Measurements from ENCODE around the gene STX1A.

STX1A gene

DNA sequence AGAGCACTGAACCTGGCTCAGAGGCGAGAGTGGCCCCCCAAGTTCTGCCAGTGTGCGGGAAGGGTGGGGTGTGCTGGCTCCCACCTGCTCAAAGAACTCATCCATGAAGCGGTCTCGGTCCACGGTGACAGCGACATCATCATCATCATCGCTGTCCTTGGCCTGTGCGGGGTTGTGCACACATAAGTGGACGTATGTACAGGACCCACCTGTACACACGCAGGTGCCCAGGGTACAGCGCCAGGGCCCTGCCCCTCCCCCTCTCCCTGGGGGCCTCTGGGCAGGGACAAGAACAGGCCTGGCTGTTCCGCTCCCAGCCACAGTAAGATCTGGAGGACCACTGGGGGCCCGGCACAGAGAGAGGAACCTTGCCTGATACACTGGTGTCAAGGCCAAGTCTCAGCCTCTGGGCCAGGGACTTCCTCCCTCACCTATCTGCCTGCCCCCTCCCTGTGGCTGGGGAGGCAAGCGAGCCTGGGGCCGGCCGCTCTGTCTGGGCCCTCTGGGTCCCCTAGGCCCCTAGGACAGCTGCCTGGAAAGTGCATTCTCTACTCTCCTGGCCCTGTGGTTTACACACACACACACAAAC lies 10.4 kb downstream of the STX1A start:
- DNase-seq (ENCODE audit: low spot score): no peak
- TF ChIP-seq, protein P1, sequence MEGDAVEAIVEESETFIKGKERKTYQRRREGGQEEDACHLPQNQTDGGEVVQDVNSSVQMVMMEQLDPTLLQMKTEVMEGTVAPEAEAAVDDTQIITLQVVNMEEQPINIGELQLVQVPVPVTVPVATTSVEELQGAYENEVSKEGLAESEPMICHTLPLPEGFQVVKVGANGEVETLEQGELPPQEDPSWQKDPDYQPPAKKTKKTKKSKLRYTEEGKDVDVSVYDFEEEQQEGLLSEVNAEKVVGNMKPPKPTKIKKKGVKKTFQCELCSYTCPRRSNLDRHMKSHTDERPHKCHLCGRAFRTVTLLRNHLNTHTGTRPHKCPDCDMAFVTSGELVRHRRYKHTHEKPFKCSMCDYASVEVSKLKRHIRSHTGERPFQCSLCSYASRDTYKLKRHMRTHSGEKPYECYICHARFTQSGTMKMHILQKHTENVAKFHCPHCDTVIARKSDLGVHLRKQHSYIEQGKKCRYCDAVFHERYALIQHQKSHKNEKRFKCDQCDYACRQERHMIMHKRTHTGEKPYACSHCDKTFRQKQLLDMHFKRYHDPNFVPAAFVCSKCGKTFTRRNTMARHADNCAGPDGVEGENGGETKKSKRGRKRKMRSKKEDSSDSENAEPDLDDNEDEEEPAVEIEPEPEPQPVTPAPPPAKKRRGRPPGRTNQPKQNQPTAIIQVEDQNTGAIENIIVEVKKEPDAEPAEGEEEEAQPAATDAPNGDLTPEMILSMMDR (IDR thresholded peaks at IDR 0.05; ENCODE audit: extremely low read depth, insufficient read depth, missing control alignments): no peak
- in situ Hi-C loops (cut with MboI; ENCODE audit: low pct_unique_long_range_greater_than_20kb, low sequenced_read_pairs, unreplicated experiment): no loop called here

DNA sequence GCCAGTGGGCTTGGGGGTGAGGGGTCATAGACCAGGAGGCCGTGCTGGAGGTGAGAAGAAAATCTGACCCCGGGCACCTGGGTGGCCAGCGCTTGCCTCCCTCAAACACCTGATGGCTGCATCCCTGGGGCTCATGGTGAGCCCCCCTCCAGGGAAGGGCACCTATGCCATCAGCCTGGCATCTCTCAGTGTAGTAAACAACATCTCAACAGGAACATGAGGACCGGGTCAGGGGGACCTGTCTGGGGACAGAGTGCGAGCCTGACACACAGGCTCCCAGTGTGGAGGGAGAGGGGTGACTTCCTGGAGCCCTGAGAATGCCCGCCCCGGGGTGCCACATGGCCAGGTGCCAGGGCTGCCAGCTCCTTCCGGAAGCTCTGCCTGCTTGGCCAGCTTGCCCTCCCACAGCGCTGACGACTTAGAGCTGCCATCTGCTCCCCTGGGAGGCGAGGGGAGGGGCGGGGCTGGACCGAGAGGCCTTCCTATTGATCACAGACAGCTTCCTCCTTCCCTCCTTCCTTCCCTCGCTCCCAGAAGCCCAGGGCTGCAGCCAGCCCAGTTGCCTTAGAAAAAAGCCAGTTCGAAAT lies 12.3 kb downstream of the STX1A start:
- in situ Hi-C loops (cut with MboI; ENCODE audit: low pct_unique_long_range_greater_than_20kb, low sequenced_read_pairs, unreplicated experiment): no loop called here
- TF ChIP-seq, protein P1 (IDR thresholded peaks at IDR 0.05; ENCODE audit: extremely low read depth, insufficient read depth, missing control alignments): no peak
- DNase-seq (ENCODE audit: low spot score): no peak

DNA sequence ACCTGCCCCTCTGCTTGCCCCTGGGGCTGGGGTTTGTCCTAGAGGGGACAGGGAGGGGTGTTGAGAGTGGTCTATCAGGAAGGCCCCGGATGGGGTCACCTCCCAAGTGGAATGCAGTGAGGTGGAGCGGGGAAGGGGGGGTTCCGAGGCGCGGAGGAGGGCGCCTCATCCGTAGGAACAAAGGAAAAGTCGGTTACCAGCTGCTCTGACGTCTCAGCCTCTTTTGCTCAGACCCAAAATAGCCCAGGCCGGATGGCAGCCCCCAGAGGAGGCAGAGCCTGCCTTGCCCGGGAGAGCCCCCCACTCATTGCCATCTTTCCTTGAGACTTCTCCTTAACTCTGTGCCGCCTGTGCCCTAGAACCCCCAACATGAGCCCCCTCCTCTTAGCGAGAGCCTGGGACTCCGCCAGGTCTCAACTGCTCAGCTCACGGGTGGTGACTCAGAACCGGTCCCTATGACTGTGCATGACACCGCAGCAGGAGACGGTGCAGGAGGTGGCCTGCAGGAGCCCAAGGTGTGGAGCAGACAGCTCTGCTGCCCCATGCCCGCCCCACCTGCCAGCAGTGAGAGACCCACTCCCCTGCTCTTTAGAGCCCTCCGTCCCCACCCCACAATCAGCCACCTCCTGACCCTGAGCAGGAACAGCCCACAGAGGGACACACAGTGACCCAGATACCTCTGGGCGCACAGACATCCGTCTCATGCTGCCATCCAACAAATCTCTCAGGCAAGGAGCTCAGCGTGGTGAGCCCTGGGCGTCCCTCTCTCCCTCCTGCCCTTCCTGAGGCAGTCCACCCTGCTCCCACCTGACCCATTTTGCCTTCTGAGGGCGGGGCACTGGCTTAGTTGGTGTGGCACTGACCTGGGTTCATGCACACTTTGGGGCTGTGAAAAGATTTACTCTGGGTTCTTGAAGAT lies 13.1 kb downstream of the STX1A start:
- no peak for DNase-seq (ENCODE audit: low spot score)
- TF ChIP-seq, protein P1 (IDR thresholded peaks at IDR 0.05; ENCODE audit: extremely low read depth, insufficient read depth, missing control alignments): no peak
- in situ Hi-C loops (cut with MboI; ENCODE audit: low pct_unique_long_range_greater_than_20kb, low sequenced_read_pairs, unreplicated experiment): no loop called here

DNA sequence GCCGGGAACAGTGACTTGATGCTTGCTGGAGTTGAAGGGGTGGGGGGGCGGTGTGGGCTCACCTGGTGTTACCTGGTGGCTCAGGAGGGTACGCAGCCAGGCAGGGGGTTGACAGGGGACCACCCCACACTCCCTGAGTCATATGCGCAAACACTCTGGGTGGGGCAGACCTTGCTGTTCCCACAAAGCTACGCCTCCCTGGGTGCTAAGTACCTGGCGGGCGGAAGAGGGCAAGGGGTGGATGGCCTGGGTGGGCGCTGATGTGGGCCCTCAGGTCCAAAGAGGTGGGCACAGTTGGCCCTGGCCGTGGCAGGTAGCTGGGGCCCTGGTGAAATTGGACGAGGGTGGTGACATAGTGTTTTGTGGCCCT lies 13.9 kb downstream of the STX1A start:
- TF ChIP-seq, protein P1 (IDR thresholded peaks at IDR 0.05; ENCODE audit: extremely low read depth, insufficient read depth, missing control alignments): no peak
- no peak for DNase-seq (ENCODE audit: low spot score)
- in situ Hi-C loops (cut with MboI; ENCODE audit: low pct_unique_long_range_greater_than_20kb, low sequenced_read_pairs, unreplicated experiment): no loop called here

DNA sequence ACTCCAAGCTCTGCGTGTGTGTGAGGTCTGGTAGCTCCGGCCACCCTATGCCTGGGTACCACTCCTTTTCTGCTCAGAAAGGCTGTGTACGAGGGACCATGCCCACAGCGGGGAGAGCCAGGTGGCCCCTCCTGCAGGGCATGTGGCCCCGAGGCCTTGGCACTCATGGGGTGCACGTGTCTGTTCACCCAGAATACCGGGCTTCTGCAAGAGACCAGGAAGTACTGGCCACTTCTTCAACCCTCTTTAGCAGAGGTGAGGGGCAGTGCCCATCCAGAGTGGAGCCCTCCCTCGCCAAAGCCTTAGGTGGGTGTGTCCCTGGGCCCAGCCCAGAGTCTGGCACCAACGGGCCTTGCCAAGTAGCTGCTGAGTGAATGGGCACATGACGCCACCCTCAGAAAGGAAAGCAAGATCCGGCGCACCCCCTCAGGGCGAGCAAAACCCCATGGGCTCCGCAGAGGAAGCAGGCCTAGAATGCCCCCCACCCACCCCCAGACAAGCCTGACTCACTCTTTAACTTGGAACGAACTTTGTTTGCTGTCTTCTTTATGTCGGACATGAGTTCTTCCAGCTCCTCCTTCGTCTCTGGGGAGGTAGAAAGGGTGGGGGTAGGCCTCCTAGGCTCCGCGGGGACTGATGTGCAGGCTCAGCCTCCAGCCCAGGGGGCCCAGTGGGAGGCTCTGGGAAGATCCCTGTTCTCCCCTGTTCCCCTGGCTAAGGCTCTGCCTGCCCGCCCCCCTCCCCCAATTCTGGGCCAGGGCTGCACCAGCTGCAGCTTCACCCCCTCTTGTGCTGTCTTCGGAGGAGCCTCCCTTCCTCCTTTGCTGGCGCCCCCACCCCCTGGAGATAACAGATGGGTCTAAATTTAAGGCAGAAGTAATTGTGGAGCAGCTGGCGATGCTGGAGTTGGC lies 14.6 kb downstream of the STX1A start:
- TF ChIP-seq, protein P1 (IDR thresholded peaks at IDR 0.05; ENCODE audit: extremely low read depth, insufficient read depth, missing control alignments): no peak
- no peak for DNase-seq (ENCODE audit: low spot score)
- in situ Hi-C loops (cut with MboI; ENCODE audit: low pct_unique_long_range_greater_than_20kb, low sequenced_read_pairs, unreplicated experiment): no loop called here
